ENCODE data around the gene TFPT.

DNA sequence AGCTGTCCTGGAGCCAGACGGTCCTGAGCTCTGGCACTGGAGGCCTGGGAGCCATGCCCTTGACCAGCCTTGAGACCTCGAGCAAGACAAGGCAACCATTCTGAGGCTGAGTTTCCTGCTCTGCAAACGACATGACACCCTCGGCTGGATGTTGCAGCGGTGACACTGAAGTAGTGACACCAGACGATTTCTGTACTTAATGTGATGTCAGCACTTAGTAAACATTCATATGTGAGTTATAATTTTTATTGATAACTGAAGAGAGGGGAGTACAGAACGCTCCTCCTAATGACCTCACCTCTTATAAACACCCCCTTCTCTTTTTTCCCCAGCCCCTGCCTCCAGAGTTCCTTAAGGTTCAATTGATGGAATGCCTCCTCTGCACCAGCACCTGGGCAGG is 7.0 kb downstream of the TFPT start:
- TF ChIP-seq, protein P1, sequence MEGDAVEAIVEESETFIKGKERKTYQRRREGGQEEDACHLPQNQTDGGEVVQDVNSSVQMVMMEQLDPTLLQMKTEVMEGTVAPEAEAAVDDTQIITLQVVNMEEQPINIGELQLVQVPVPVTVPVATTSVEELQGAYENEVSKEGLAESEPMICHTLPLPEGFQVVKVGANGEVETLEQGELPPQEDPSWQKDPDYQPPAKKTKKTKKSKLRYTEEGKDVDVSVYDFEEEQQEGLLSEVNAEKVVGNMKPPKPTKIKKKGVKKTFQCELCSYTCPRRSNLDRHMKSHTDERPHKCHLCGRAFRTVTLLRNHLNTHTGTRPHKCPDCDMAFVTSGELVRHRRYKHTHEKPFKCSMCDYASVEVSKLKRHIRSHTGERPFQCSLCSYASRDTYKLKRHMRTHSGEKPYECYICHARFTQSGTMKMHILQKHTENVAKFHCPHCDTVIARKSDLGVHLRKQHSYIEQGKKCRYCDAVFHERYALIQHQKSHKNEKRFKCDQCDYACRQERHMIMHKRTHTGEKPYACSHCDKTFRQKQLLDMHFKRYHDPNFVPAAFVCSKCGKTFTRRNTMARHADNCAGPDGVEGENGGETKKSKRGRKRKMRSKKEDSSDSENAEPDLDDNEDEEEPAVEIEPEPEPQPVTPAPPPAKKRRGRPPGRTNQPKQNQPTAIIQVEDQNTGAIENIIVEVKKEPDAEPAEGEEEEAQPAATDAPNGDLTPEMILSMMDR (IDR thresholded peaks at IDR 0.05; ENCODE audit: low read length): no peak
- TF ChIP-seq EZH2 (IDR thresholded peaks at IDR 0.05; ENCODE audit: borderline replicate concordance, low read length): no peak

Data from OCI-LY1 (cell line).